PC-3 (cell line): ENCODE results near the gene ROR1. TPM values are rescaled to one million over a fixed set of nuclear protein-coding genes. Genes with fewer than 3 reads are reported as not detected.
A peak's percentile ranks its signal among the peaks of the same experiment; 100 is the strongest.

Experiments
- ATAC-seq: fragments of 200-7000 bp; cut with Tn5 transposase; 2 replicates; pipeline ENCODE4 v1.9.1; 2020; ENCODE audit warnings: mild to moderate bottlenecking, moderate library complexity
- BruUV-seq: library from RNA; stranded (reverse); fragments of 400-500 nt; replicated peaks from 2 replicates; lab custom pipeline; 2021; lab: Mats Ljungman, UMichigan
- CTCF ChIA-PET: fragments of 300-600 bp; sonication (Branson Sonifier 250); formaldehyde crosslinking; loops from one replicate; lab custom pipeline; 2022; ENCODE audit warnings: antibody characterized with exemption; lab: Charles Lee
- POLR2A ChIA-PET: fragments of 300-600 bp; sonication (Branson Sonifier 250); formaldehyde crosslinking; loops from one replicate; lab custom pipeline; 2022; ENCODE audit warnings: antibody characterized with exemption; ENCODE audit not compliant: unreplicated experiment; lab: Charles Lee
- DNase-seq: peaks from one replicate; pipeline ENCODE4 v3.0.0-alpha.2; 2015
- H2AFZ ChIP-seq: fragments of 300-600 bp; sonication (generic); 2 replicates; pipeline ENCODE4 v1.6.0; 2016; ENCODE audit warnings: antibody characterized with exemption, low read length
- H3F3A ChIP-seq: fragments of 300-600 bp; sonication (generic); one replicate; pipeline ENCODE4 v1.6.0; 2017; ENCODE audit warnings: antibody characterized with exemption, low read length, control low read depth, mild to moderate bottlenecking; ENCODE audit not compliant: unreplicated experiment
- H3K27ac ChIP-seq: fragments of 300-600 bp; sonication (generic); 2 replicates; pipeline ENCODE4 v1.5.1; 2016; ENCODE audit warnings: mild to moderate bottlenecking, low read length
- H3K27me3 ChIP-seq: fragments of 300-600 bp; sonication (generic); 2 replicates; pipeline ENCODE4 v1.6.1; 2016; ENCODE audit warnings: low read length, mixed read lengths
- H3K36me3 ChIP-seq: fragments of 300-600 bp; sonication (generic); 2 replicates; pipeline ENCODE4 v1.6.1; 2016; ENCODE audit warnings: low read depth, mixed run types, low read length, mixed read lengths
- H3K4me1 ChIP-seq: fragments of 300-600 bp; sonication (generic); 2 replicates; pipeline ENCODE4 v1.5.1; 2016; ENCODE audit warnings: low read length; ENCODE audit not compliant: insufficient read depth
- H3K4me2 ChIP-seq: fragments of 300-600 bp; sonication (generic); 2 replicates; pipeline ENCODE4 v1.6.0; 2016; ENCODE audit warnings: low read length
- H3K4me3 ChIP-seq: fragments of 300-600 bp; sonication (generic); 2 replicates; pipeline ENCODE4 v1.5.1; 2016; ENCODE audit warnings: mild to moderate bottlenecking, low read length, mixed read lengths
- H3K79me2 ChIP-seq: fragments of 300-600 bp; sonication (generic); 2 replicates; pipeline ENCODE4 v1.6.1; 2017; ENCODE audit warnings: low read length, mixed read lengths
- H3K9ac ChIP-seq: fragments of 300-600 bp; sonication (generic); 2 replicates; pipeline ENCODE4 v1.6.0; 2016; ENCODE audit warnings: mild to moderate bottlenecking, low read length
- H3K9me2 ChIP-seq: fragments of 300-600 bp; sonication (generic); replicated peaks from 2 replicates; pipeline ENCODE4 v1.6.1; 2016; ENCODE audit warnings: mixed run types, low read length, mixed read lengths
- H3K9me3 ChIP-seq: fragments of 300-600 bp; sonication (generic); 2 replicates; pipeline ENCODE4 v1.6.1; 2016; ENCODE audit warnings: low read length, mixed read lengths
- H4K20me1 ChIP-seq: fragments of 300-600 bp; sonication (generic); 2 replicates; pipeline ENCODE4 v1.6.1; 2016; ENCODE audit warnings: low read length, mixed read lengths
- EZH2 ChIP-seq: fragments of 300-600 bp; sonication (generic); IDR thresholded peaks from one replicate; pipeline ENCODE4 v1.6.1; 2017; ENCODE audit warnings: antibody characterized with exemption, mild to moderate bottlenecking, low read length; ENCODE audit not compliant: unreplicated experiment
- EZH2phosphoT487 ChIP-seq: fragments of 300-600 bp; sonication (generic); IDR thresholded peaks from 2 replicates; pipeline ENCODE4 v1.6.1; 2018; ENCODE audit warnings: mild to moderate bottlenecking, antibody characterized with exemption, low read length, borderline replicate concordance
- intact Hi-C: fragments of 100-400 bp; cut with micrococcal nuclease; formaldehyde crosslinking; loops from 2 replicates; pipeline ENCODE4 v1.9.0; 2023
- total RNA-seq: library from RNA; depleted of rRNA; stranded (reverse); fragments of >200 nt; gene quantifications from 2 replicates; pipeline ENCODE4 v1.2.3, GENCODE V29; 2014
- TF ChIP-seq, protein P1 (sequence below): fragments of 300-600 bp; sonication (generic); conservative IDR thresholded peaks from 2 replicates; pipeline ENCODE4 v1.5.1; 2017; ENCODE audit warnings: antibody characterized with exemption, low read depth, mild to moderate bottlenecking, low read length

The ROR1 gene
- total RNA-seq, 1 experiment from 2014 or later, result 16.5 TPM

DNA sequence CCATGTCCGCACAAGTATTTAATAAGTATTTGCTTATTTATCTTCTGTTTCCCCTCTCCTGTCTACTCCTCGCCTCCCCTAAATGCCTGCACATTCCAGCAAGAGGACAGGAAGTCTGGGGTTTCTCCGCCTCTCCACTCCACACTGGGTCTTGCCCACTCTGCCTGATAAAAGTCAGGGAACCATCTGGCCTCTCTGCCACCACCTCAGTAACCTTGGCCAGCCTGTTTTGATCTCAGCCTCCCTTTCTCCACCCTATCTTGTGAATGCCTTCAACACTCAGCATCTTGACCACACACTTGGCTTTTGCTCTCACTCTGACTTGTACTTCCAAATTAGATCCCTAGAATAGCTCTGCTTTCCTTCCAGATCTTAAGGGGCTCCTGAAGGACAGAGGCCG lies 264.3 kb downstream of the ROR1 start:
- H3K79me2 ChIP-seq, result 0 out of 2 replicates have a peak, but pooled peaks cover 6% of the 10 kb centered on the region
- H2AFZ ChIP-seq, result no peak overlapping the region
- H3K4me2 ChIP-seq, result no peak overlapping the region
- H3K9me3 ChIP-seq, result no peaks in the 10 kb centered on the region
- DNase-seq (no peak), ATAC-seq (no peak)
- H3K27me3 ChIP-seq, result no peaks in the 10 kb centered on the region
- no peak overlapping the region for H3K4me3 ChIP-seq
- no peaks in the 10 kb centered on the region for H3K36me3 ChIP-seq
- H3F3A ChIP-seq, result no peaks in the 10 kb centered on the region
- no peaks in the 10 kb centered on the region for H4K20me1 ChIP-seq
- H3K9me2 ChIP-seq, result no peaks in the 10 kb centered on the region
- POLR2A ChIA-PET, result no interaction called here
- TF ChIP-seq, protein P1, sequence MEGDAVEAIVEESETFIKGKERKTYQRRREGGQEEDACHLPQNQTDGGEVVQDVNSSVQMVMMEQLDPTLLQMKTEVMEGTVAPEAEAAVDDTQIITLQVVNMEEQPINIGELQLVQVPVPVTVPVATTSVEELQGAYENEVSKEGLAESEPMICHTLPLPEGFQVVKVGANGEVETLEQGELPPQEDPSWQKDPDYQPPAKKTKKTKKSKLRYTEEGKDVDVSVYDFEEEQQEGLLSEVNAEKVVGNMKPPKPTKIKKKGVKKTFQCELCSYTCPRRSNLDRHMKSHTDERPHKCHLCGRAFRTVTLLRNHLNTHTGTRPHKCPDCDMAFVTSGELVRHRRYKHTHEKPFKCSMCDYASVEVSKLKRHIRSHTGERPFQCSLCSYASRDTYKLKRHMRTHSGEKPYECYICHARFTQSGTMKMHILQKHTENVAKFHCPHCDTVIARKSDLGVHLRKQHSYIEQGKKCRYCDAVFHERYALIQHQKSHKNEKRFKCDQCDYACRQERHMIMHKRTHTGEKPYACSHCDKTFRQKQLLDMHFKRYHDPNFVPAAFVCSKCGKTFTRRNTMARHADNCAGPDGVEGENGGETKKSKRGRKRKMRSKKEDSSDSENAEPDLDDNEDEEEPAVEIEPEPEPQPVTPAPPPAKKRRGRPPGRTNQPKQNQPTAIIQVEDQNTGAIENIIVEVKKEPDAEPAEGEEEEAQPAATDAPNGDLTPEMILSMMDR, result no peak
- TF ChIP-seq EZH2phosphoT487 (no peak), EZH2 (no peak)
- H3K4me1 ChIP-seq, result peaks cover 48% of the 10 kb centered on the region
- no peak overlapping the region for H3K27ac ChIP-seq
- intact Hi-C loops, result no loop called here
- BruUV-seq, result no TSS peak
- CTCF ChIA-PET, result no interaction called here
- no peak overlapping the region for H3K9ac ChIP-seq

DNA sequence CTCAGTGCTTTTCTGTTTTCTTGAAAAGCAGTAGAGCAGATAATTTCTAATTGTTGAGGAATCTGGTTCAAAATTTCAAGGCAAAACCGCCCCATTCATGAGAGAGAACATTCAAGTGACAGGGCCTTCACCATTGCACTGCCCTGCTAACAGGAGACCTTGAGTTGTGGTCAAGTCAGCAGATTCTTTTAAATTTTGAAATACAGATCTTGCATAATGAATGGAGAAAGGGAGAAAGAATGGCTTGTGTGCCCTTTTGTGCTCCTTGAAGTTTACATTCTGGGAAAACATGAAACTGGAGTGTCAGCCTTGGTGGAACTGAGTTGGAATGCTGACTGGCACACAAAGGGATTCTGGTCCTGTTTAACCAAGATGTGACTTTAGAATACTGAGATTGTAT lies 265.1 kb downstream of the ROR1 start:
- peak overlapping the region; percentile 87 for H3K27ac ChIP-seq
- ChIA-PET CTCF (no interaction called here), POLR2A (no interaction called here)
- peak overlapping the region; percentile 42; the same call in 1 of the 2 replicates for H3K9ac ChIP-seq
- 0 out of 2 replicates have a peak, but pooled peaks cover 6% of the 10 kb centered on the region for H3K79me2 ChIP-seq
- H3K4me1 ChIP-seq, result peaks cover 57% of the 10 kb centered on the region
- BruUV-seq, result no TSS peak
- H3K9me2 ChIP-seq, result no peaks in the 10 kb centered on the region
- no peaks in the 10 kb centered on the region for H3K9me3 ChIP-seq
- no peak overlapping the region for H2AFZ ChIP-seq
- ATAC-seq, result no peak
- no peak overlapping the region for H3K4me3 ChIP-seq
- no peaks in the 10 kb centered on the region for H3K36me3 ChIP-seq
- TF ChIP-seq EZH2 (no peak), EZH2phosphoT487 (no peak)
- TF ChIP-seq, protein P1, result no peak
- peak overlapping the region; percentile 38 for H3K4me2 ChIP-seq
- H4K20me1 ChIP-seq, result no peaks in the 10 kb centered on the region
- intact Hi-C loops, result no loop called here
- no peak for DNase-seq
- H3K27me3 ChIP-seq, result no peaks in the 10 kb centered on the region
- H3F3A ChIP-seq, result no peaks in the 10 kb centered on the region

DNA sequence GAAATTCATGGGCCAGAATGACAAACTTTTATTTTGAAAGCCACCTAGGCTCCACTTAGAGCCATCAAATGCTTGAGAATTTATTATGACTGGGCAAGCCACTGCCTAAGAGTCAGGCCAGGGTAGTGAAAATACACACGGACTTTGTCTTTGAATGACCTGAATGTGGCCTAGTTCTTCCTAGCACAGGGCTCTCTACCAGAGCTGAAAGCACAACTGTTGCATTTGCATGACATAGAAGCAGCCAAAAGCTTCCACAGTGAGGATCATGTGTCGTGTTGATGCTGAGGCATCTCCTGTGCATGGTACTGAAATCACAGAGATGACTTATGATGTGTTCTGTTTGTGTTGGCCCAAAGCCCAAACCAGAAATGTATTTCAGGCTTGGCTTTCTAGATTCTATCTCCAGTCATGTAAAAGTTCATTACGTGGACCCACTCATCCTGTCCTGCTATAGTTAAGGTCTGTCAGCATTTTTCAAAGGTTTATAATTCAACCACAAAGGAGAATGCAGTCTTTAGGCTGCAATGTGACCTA lies 265.6 kb downstream of the ROR1 start:
- Histone ChIP-seq H3K4me2 (peak overlapping the region; percentile 38), H3K27ac (peak overlapping the region; percentile 87), H3K79me2 (0 out of 2 replicates have a peak, but pooled peaks cover 6% of the 10 kb centered on the region), H3K4me1 (peaks cover 62% of the 10 kb centered on the region), H3F3A (no peaks in the 10 kb centered on the region), H4K20me1 (no peaks in the 10 kb centered on the region), H3K36me3 (no peaks in the 10 kb centered on the region), H3K27me3 (no peaks in the 10 kb centered on the region), H3K9ac (peak overlapping the region; percentile 42; the same call in 1 of the 2 replicates), H3K9me3 (no peaks in the 10 kb centered on the region), H3K4me3 (no peak overlapping the region), H3K9me2 (no peaks in the 10 kb centered on the region), H2AFZ (no peak overlapping the region)
- no TSS peak for BruUV-seq
- POLR2A ChIA-PET, result no interaction called here
- CTCF ChIA-PET, result interaction anchor here (0.6 kb wide), 1 partner anchor 94 kb away, joined by 3 read pairs; no protein-coding TSS in a partner anchor
- DNase-seq (peak; percentile 99), ATAC-seq (peak; percentile 89)
- TF ChIP-seq EZH2phosphoT487 (no peak), EZH2 (no peak)
- TF ChIP-seq, protein P1, result no peak
- intact Hi-C loops, result no loop called here
